ENCODE results near the gene CYTH4.
"Not testable (repeated sequence)": the region's sequence is repeated elsewhere in the genome, so short reads cannot be mapped to it uniquely, and the experiment has no call there.

The CYTH4 gene

GRCh38 chr22:37282385-37282677 lies at the start of gene CYTH4:
TSS of gene CYTH4 (plus strand) at chr22:37282508. CDS start at chr22:37282570, 62 bp downstream.
- TF ChIP-seq CTCF (IDR thresholded peaks at IDR 0.05; ENCODE audit: low read length, missing control alignments) = no peak
- DNase-seq (ENCODE audit: low read depth) = no peak
- H3K4me3 ChIP-seq (replicated peaks; ENCODE audit: low read depth, low read length) = no peak within 1 kb of the TSS

GRCh38 chr22:37233371-37233750 lies 48.9 kb upstream of the CYTH4 start:
- H3K4me3 ChIP-seq (replicated peaks; ENCODE audit: low read depth, low read length); DNase-seq (ENCODE audit: low read depth): not testable (repeated sequence)

GRCh38 chr22:37233751-37234631 lies 48.3 kb upstream of the CYTH4 start:
- H3K4me3 ChIP-seq (replicated peaks; ENCODE audit: low read depth, low read length) = no peak overlapping the region
- no peak for TF ChIP-seq CTCF (IDR thresholded peaks at IDR 0.05; ENCODE audit: low read length, missing control alignments)
- no peak for DNase-seq (ENCODE audit: low read depth)

- no peak for DNase-seq (ENCODE audit: low read depth)
- no peak for TF ChIP-seq CTCF (IDR thresholded peaks at IDR 0.05; ENCODE audit: low read length, missing control alignments)
- no peak overlapping the region for H3K4me3 ChIP-seq (replicated peaks; ENCODE audit: low read depth, low read length)
Measured at GRCh38 chr22:37234736-37235711, 47.3 kb upstream of the CYTH4 start.

GRCh38 chr22:37235897-37236607 lies 46.3 kb upstream of the CYTH4 start:
- no peak for DNase-seq (ENCODE audit: low read depth)
- no peak overlapping the region for H3K4me3 ChIP-seq (replicated peaks; ENCODE audit: low read depth, low read length)
- no peak for TF ChIP-seq CTCF (IDR thresholded peaks at IDR 0.05; ENCODE audit: low read length, missing control alignments)

- H3K4me3 ChIP-seq (replicated peaks; ENCODE audit: low read depth, low read length) = no peak overlapping the region
Measured at GRCh38 chr22:37237371-37238268, 44.7 kb upstream of the CYTH4 start.

More at GRCh38 chr22:37237371-37238268, 44.7 kb upstream of the CYTH4 start:
- DNase-seq (ENCODE audit: low read depth) = no peak
- TF ChIP-seq CTCF (IDR thresholded peaks at IDR 0.05; ENCODE audit: low read length, missing control alignments) = no peak
